NCI-H146 (cell line): Measurements from ENCODE around the gene IGSF21.

ENCODE experiments used
- DNase-seq: peaks from one replicate; lab custom pipeline; 2025; lab: John Stamatoyannopoulos, UW

Gene IGSF21

DNA sequence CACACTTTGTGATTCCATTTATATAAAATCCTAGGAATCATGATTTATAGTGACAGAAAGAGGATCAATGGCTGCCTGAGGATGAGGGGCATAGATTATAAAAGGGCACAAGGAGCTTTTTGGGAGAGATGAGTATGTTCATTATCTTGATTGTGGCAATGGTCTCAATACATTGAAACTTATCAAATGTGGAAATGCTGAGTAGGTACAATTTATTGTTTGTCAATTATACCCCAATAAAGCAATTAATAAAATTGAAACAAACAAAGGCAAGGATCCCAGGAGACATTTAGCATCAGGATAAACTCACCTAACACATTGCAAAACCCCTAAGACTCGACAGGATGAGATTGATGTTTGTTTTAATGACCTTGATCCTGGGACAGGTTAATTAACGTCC is 220.1 kb downstream of the IGSF21 start:
- no peak for DNase-seq

DNA sequence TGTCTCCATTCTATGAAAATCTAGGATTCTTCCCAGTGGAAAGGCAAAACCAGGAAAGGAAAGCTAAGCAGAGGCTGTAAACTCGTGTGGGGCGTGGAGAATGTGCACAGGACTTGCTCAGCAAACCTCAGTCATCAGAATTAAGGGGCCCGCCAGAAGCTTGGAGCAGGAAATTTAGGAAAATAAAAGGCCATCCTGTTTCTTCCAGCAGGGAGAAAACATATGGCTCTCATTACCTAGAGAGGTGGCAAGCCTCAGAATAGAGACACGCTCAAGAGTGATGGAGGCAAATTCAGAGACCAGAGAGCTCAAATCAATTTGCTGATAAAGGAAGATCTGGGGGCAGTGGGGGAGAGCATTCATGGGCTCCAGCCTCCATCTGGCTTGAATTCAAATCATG is 221.2 kb downstream of the IGSF21 start:
- no peak for DNase-seq

DNA sequence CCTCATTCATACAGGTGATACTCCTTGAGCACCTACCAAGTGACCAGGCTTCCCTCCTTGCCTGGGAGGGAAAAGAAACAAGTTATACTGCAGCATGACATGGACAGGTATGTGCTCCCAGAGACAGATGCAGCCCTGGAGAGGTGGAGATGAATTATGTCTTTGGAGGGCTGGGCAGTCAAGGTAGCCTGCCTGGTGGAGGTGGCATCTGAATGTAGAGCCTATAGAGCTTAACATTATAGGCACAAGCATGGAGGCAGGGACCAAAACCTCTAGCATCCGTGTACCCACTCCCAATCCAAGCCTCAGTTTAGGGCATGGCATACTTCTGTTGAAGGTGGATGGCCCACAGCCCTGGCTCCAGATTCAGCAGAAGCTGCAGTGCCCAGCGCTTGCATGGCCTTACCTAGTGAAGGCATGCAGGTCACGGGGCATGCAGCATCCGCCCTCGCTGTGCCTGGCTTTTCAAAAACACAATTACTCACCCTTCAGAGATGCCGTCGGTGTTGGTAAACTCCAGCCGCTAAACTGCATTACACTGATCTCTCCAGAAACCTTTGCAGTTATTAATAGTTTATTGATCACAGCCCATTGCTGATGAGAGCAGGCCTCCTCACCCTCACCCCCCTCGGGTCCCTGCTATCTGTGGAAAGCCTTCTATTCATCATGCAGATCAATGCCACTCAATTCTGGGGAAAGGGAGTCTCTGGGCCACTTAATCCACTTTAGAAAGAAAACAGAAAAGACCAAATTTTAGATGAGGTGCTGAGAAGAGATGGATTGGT is 222.1 kb downstream of the IGSF21 start:
- DNase-seq = no peak

DNA sequence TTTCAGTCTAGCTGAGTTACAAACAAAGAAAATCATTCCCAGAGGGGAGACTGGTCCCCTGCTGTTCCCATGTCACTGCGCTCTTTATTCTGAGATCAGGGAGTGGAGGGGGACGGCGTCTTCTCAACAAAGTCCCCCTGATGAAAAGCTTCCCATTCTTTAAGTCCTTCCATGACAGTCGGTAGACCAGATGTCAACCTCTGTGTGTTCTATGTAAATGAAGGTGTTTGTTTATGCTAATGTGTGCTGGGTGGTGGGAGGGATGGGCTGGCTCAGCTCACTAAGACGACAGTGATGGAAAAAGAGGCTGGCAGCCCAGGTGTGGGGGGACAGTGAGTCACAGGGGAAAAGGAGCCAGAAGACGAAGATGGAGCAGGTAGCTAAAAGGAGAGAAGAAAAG is 225.0 kb downstream of the IGSF21 start:
- no peak for DNase-seq

DNA sequence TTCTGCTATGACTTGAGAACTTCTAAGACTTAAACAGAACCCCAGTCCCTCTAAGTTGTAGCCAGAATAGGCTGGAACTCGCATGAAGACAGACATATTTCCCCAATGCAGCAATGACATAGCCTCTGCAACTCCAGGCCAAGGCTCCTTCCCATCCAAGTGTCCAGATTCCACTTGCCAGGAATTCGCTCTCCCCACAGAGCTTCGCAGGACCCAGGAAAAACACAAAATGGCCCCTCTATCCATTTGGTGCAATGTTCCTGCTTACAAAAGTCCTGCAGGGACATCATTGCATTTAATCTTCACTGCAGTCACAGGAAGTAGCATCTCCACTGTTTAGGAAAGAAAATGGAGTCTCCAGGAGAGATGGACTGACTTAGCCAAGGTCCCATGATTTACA is 225.6 kb downstream of the IGSF21 start:
- no peak for DNase-seq

DNA sequence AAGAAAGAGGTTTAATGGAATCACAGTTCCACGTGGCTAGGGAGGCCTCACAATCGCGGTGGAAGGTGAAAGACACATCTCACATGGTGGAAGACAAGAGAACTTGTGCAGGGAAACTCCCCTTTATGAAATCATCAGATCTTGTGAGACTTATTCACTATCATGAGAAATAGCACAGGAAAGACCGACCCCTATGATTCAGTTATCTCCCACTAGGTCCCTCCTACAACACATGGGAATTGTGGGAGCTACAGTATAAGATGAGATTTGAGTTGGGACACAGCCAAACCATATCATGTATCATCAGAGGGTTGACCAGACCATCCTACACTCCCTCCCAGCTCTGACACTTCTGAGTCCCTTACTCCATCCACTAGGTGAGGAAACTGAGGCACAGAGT is 229.2 kb downstream of the IGSF21 start:
- no peak for DNase-seq

DNA sequence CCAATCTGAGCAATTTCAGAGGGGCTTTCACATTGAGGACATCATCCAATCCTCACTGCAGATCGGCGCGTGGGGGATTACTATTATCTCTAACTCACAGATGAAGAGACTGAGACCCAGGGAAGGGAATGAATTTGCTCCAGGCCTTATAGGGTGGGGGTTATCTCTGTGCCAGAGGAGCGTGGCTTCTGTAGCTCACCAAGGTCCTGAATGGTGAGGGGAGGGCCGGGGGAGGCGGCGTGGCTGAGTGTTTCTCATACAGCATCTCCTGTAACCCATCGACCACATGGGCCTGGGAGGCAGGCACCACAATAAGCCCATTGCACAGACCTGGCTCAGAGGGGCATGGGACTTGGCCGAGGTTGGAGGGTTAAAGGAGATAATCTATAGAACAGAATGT is 230.2 kb downstream of the IGSF21 start:
- DNase-seq = no peak

DNA sequence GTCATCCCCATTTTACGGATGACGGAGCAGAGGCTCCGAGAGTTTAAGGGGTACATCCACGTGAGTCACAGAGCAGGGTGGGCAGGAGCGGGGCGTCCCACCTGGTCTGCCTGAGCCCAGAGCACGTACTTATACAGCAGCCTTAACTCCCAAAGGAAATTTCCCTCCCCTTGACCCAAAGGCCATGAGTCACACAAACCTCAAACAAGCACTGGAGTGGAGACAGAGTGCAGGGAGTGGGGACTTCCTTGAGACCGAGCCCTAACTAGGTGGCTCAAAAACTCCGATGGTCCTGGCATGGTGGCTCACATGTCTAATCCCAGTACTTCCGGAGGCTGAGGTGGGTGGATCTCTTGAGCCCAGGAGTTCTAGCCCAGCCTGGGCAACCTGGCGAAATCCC is 231.6 kb downstream of the IGSF21 start:
- DNase-seq = no peak

DNA sequence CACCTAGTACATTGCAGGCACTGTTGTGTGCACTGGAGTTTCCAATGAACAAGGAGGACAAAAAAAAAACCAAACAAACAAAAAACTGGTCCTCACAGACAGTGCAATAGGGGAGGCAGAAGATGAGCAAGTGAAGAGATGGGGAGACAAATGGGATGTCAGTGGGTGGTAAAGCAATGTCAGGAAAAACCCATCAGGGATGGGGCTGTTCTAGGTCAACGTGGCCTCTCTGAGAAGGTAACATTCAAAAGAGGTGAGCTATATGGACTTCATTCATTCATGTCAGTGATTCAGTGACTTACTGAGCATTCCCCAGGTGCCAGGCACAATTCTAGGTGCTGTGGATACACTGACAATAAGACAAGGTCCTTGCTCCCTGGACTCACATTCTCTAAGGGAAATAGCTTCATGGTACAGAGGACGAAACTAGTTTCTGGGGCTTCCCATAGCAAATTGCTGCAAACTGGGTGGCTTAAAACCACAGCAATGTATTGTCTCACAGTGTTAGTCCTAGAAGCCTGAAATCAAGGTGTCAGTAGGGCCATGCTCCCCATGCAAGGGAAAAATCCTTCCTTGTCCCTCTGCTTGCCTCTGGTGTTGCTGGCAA is 232.7 kb downstream of the IGSF21 start:
- DNase-seq = no peak

DNA sequence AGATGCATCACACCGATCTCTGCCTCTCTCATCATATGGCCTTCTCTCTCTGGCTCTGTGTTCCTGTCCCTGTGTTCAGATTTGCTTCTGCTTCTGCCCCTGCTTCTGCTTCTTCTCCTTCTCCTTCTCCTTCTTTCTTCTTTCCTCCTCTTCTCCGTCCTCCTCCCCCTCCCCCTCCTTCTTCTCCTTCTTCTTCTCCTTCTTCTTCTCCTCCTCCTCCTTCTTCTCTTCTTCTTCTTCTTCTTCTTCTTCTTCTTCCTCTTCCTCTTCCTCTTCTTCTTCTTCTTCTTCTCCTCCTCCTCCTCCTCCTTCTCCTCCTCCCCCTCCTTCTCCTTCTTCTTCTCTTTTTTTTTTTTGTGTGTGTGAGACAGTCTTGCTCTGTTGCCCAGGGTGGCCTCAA is 233.2 kb downstream of the IGSF21 start:
- DNase-seq = no peak

DNA sequence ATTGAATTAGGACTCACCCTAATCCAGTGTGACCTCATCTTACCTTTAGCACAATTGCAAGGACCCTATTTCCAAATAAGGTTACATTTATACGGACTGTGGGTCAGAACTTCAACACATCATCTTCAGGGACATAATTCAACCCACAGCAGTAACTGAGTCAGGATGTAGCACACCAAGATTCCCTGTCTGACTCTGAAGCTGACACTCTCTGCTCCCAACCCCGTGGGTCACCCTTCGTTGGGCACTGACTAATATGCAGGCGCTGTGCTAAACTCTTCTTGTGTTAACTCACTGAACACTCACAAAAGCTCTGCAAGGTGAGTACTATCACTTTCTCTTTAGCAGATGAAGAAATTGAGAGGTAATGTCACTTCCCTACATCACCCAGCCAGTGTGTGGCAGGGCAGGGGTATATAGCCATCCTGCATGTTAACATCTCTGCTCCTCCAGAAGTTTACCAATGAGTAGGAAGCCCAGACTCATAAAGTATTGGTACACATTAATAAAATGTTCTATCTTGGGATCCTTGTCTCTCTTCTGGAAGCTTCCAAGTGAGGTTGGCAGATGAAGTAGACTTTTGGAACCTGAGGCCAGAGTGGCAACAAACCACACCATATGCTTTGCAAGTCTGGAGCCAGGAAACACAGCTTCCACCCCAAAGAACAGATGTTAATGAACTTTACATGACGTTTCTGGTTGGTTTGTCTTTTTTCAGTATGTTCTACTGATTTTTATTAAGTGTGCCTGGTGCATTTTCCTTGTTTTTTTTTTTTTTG is 233.9 kb downstream of the IGSF21 start:
- no peak for DNase-seq

DNA sequence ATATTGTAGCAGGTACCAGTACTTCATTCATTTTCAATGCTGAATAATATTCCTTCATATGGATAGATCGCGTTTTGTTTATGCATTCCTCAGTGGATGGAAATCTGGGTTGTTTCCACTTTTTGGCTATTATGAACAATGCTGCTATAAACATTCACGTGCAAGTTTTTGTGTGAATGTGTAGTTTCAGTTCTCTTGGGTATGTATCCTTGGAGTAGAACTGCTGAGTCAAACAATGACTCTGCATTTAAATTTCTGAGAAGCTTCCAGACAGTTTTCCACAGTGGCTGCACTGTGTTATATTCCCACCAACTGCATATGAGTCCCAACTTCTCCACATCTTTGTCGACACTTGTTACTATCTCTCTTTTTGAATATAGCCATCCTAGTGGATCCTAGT is 235.1 kb downstream of the IGSF21 start:
- DNase-seq = no peak

DNA sequence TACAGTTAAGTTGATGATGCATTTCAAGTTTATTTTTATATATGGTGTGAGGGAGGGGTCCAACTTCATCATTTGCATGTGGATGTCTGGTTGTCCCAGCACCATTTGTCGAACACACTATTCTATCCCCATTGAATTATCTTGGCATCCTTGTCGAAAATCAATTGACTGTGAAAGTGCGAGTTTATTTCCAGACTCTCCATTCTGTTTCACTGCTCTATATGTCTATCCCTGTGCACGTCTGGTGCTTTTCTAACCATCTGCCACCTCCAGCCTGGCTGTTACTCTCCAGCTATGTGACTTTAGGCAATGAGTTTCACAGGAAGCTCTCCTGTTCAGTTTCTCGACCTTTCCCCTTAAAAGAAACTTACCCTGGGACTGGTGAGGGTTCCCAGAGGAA is 236.0 kb downstream of the IGSF21 start:
- DNase-seq = no peak

DNA sequence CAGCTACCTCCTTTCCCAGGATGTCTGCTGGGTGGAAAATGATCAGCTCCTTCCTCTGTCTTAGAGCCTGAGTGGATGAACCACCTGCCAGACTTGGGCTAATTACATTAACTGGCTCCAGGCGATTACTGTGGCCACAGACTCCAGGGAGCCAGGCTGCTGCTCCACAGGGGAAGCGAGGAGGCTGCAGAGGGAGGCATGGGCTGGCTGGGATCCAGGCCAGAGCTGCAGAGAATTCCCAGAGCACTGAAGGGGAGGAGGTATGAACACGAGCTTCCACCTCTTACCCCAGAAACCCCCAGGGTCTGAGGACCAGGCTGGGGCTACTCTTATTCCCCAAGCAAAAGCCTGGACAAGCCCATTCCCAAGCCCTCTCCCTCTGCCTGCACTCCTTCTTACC is 237.2 kb downstream of the IGSF21 start:
- DNase-seq = no peak

DNA sequence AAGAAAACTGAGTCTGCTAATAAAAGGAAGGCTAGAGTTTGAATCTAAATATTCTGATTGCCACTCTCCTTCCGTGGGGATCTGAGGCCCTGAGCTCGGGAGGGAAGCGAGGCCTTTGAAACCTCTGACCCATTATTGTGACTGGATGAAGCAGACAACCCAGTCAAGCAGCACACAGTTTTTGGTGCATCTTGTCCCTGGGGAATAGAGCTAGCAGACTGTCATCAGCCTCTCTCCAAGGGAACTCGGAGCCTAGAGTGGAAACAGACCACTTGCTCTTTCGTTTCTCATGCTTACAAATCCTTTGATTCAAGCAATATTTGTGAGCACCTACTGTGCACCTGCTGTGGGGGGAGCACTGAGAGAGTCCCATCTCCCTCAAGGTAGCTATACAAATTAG is 240.0 kb downstream of the IGSF21 start:
- no peak for DNase-seq

DNA sequence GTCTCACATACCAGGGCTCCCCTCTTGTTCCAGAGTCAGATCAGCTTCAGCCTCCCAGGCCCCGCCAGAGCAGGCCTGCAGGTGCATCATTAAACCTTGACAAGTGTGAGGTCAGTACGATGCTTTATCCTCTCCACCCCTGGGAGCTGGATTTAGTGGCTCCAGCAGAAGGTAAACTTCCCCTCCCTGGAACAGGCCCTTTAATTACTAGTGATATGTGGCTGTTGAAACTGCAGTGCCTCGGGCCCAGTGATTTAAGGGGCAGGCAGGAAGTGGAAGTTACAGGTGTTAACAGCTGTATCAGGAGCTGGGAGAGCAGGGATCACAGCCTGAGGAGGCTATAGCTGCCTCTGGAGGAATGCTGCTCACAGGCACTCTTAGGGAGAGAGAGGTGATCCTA is 240.8 kb downstream of the IGSF21 start:
- DNase-seq = no peak

DNA sequence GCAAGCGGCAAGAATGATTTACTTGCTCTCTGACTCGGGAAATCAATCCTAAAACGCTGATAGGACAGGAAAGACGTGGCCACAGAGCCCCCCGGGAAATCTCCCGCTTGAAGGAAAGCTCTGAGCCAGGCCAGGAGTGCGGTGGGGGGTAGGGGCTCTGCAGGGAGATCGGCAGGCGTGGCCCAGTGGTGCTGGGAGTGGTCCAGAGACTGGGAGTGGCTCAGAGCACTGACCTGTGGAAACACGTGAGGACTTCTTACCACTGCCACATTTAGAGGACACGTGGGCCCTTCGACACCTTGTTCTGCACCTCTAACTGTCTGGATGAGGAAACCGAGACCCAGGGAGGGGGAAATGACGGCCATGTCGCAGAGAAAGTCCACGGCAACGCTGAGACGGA is 243.1 kb downstream of the IGSF21 start:
- DNase-seq = no peak

DNA sequence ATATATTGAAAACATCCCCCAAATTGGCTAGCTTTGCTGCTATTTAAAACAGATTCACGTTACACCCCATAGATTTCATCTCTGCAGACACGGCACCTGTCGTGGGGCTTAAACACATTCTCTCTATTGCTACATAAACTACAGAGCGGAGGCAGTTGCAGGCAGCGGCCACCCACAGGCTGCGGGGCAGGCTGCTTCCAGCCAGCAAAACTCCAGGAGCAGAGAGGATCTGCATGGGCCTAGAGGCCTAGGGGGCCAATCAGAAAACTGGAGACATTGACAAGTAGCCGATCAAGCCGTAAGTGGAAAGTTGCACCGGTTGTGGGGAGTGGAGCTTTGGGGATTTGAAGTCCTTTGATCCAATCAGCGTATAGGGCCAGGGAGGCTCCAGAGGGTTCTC is 244.1 kb downstream of the IGSF21 start:
- no peak for DNase-seq

DNA sequence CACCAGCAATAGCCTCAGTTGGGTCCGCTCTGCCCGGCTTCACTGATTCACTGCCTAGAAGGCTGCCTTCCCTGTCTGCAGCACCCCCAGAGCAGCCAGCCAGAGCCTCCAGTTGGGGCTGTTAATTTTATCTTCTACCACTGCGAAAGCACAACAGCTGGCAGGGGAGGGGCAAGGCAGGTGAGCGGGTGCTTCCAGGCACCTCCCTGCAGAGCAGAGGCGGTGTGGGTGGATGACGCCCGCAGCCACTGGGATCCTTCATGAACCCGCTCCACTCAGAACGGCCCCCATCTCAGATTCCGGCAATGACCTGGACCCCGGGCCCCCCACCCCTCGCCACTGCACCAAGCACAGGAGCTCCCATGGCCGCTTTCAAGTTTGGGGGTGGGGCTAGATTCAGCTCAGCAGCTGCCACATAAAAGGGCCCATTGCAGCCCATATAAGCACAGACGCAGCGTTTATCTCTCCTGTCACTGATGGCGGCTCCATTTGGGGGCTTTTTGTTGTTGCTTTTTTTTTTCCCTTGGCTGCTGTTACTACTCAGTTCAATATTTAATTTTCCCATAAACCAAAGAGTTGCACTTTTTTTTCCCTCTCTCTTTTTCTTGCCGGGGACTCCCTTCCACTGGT is 245.2 kb downstream of the IGSF21 start:
- DNase-seq = no peak

DNA sequence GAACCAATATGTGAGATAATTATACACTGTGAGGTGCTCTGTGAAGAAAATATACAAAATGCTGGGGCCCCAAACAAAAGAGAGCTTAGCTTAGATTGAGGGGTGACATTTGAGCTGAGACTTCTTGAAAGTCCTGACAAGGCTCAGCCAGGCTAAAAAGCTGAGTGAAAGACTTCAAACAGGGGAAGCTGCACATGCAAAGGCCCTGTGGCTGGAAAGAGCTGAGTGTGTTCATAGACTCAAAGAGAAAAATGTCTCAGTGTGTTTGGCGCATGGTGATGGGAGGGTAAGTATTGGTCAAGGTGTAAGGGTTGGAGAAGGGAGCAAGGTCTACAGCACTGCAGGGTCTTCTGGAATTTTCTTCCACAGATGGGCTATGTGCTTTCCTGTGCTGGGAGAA is 245.9 kb downstream of the IGSF21 start:
- no peak for DNase-seq

DNA sequence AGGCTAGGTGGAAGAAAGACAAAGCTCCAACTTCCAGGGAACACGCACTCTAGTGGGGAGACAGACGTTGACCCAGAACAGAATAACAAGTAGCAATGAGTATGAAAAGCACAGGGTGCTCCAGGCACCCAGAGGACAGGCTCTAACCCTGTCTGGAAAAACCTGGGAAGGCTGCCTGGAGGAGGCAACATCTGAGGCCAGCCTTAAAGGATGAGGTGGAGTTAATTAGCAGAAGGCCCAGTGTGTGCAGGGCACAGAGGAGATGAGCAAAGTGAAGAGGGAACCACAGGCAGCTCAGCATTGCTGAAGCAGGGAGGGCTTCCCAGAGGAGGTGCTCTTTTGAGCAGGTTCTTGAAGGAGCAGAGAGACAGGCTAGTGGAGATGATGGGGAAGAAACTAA is 246.4 kb downstream of the IGSF21 start:
- no peak for DNase-seq

DNA sequence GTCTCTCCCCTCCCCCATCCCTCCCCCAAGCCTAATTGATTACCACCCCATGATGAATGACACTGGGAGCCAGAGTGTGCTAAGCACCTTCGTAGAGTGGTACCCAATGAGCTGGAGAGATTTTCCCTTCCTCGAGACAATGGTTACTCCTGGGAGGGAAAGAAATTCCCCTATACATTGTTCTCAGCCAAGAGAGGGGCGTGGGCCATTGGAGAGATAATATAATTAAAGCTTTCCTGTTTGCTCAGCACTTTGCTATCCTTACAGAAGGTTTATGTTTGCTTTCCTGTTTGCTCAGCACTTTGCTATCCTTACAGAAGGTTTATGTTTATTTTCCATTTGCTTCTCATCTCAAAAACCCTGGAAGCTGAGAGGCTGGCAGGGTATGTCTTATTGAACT is 247.0 kb downstream of the IGSF21 start:
- DNase-seq = no peak
